Tibial nerve (tissue), 4 donors: Measurements from ENCODE around the gene INPP4B. TPM values are rescaled to one million over a fixed set of nuclear protein-coding genes. Genes with fewer than 3 reads are reported as not detected.

Experiments
- DNase-seq, 2 donors: peaks; one replicate each; pipeline ENCODE4 v3.0.0-alpha.2; 2019; ENCODE audit warnings: low spot score in 2 of 2
- H3K27ac ChIP-seq, 4 donors: fragments of 200-600 bp; sonication (generic) in 3 of 4; one replicate each; pipeline ENCODE4 v1.5.1; 2017 to 2019; ENCODE audit warnings: mild to moderate bottlenecking in 1 of 4
- H3K27me3 ChIP-seq, 2 donors: fragments of 200-600 bp; sonication (generic) in 1 of 2; one replicate each; pipeline versions ENCODE4 v1.5.1 to v1.6.0; 2017 to 2019
- H3K36me3 ChIP-seq, 3 donors: fragments of 200-600 bp; sonication (generic); one replicate each; pipeline ENCODE4 v1.5.1; 2018 to 2019
- H3K4me1 ChIP-seq, 4 donors: fragments of 200-600 bp; sonication (generic) in 3 of 4; one replicate each; pipeline ENCODE4 v1.5.1; 2017 to 2019
- H3K4me3 ChIP-seq, 4 donors: fragments of 200-600 bp; sonication (generic) in 3 of 4; one replicate each; pipeline ENCODE4 v1.5.1; 2017 to 2019; ENCODE audit warnings: mild to moderate bottlenecking in 1 of 4, moderate library complexity in 1 of 4
- H3K9me3 ChIP-seq, 4 donors: fragments of 200-600 bp; sonication (generic) in 3 of 4; one replicate each; pipeline ENCODE4 v1.5.1; 2017 to 2019
- EP300 ChIP-seq, 2 donors: sonication (generic); formaldehyde crosslinking; IDR thresholded peaks; one replicate each; pipeline ENCODE4 v1.6.1; 2017; ENCODE audit warnings: antibody characterized with exemption in 2 of 2, mild to moderate bottlenecking in 1 of 2
- POLR2A ChIP-seq, 2 donors: fragments of 450-650 bp; IDR thresholded peaks; one replicate each; pipeline ENCODE4 v1.6.1; 2017; ENCODE audit warnings: antibody characterized with exemption in 2 of 2, mild to moderate bottlenecking in 2 of 2, moderate library complexity in 2 of 2
- WGBS, 2 donors: methylation state at CpG; one replicate each; pipeline ENCODE4 v1.1.5; 2018; 5-methylcytosine and 5-hydroxymethylcytosine counted together
- total RNA-seq, 4 donors: library from RNA; depleted of rRNA; stranded (reverse); fragments of >200 nt; gene quantifications; one replicate each; pipeline ENCODE4 v1.1.0, GENCODE V29; 2016
- TF ChIP-seq, protein P1 (sequence below), 5 experiments: fragments of 200-600 bp in 3 of 5; fragments of 450-650 bp in 2 of 5; sonication (generic) in 3 of 5; IDR thresholded peaks; one replicate each; pipeline ENCODE4 v1.5.1; 2016 to 2019; ENCODE audit warnings: antibody characterized with exemption in 5 of 5, mild to moderate bottlenecking in 3 of 5, moderate library complexity in 2 of 5

INPP4B gene
- total RNA-seq, 4 donors from 2014 or later: 16.3 to 32.4 (median 24.8) TPM

DNA sequence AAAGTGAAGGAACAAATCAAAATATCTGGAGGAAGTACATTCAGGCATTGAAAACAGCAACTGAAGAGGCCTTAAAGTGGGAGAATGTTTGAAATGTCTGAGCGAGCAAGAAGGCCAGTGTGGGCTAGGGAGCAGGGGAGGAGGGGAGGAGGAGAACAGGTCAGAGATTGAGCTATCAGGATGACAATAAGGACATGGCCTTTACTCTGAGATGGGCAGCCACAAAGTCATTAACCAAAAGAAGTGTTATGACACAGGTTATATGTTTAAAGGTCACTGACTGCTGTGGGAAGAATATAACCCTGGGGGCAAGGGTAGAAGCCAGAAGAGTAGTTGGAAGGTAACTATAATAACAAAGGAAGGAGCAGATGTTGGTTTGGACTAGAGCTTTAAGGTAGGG is 315.4 kb downstream of the INPP4B start:
- TF ChIP-seq POLR2A (IDR thresholded peaks at IDR 0.05) (no peak), EP300 (IDR thresholded peaks at IDR 0.05) (no peak)
- TF ChIP-seq, protein P1, sequence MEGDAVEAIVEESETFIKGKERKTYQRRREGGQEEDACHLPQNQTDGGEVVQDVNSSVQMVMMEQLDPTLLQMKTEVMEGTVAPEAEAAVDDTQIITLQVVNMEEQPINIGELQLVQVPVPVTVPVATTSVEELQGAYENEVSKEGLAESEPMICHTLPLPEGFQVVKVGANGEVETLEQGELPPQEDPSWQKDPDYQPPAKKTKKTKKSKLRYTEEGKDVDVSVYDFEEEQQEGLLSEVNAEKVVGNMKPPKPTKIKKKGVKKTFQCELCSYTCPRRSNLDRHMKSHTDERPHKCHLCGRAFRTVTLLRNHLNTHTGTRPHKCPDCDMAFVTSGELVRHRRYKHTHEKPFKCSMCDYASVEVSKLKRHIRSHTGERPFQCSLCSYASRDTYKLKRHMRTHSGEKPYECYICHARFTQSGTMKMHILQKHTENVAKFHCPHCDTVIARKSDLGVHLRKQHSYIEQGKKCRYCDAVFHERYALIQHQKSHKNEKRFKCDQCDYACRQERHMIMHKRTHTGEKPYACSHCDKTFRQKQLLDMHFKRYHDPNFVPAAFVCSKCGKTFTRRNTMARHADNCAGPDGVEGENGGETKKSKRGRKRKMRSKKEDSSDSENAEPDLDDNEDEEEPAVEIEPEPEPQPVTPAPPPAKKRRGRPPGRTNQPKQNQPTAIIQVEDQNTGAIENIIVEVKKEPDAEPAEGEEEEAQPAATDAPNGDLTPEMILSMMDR (IDR thresholded peaks at IDR 0.05): no peak
- Histone ChIP-seq H3K9me3 (no peaks in the 10 kb centered on the region), H3K4me1 (no peaks in the 10 kb centered on the region), H3K36me3 (no peaks in the 10 kb centered on the region), H3K4me3 (no peak overlapping the region), H3K27me3 (no peaks in the 10 kb centered on the region), H3K27ac (no peak overlapping the region)
- DNase-seq: no peak
- WGBS, 2 donors: 67 to 71% methylated on average over 1 of the region's 1 CpG

GRCh38 chr4:142528433-142528832 is 317.7 kb downstream of the INPP4B start:
- 61 to 67% methylated on average over 1 of the region's 1 CpG for WGBS, 2 donors

GRCh38 chr4:142523111-142523510 is 323.0 kb downstream of the INPP4B start:
- Histone ChIP-seq H3K4me3 (no peak overlapping the region), H3K9me3 (no peaks in the 10 kb centered on the region), H3K36me3 (no peaks in the 10 kb centered on the region), H3K27ac (no peak overlapping the region), H3K4me1 (no peaks in the 10 kb centered on the region), H3K27me3 (no peaks in the 10 kb centered on the region)
- TF ChIP-seq EP300 (IDR thresholded peaks at IDR 0.05): no peak
- 83 to 86% methylated on average over 3 of the region's 3 CpGs for WGBS, 2 donors
- DNase-seq: no peak

More at GRCh38 chr4:142528433-142528832, 317.7 kb downstream of the INPP4B start:
- H3K36me3 ChIP-seq: no peaks in the 10 kb centered on the region
- no peaks in the 10 kb centered on the region for H3K27me3 ChIP-seq
- no peaks in the 10 kb centered on the region for H3K9me3 ChIP-seq
- TF ChIP-seq POLR2A (IDR thresholded peaks at IDR 0.05) (no peak), EP300 (IDR thresholded peaks at IDR 0.05) (no peak)
- TF ChIP-seq, protein P1 (IDR thresholded peaks at IDR 0.05): no peak
- H3K27ac ChIP-seq: no peak overlapping the region
- no peak overlapping the region for H3K4me3 ChIP-seq
- no peak for DNase-seq
- H3K4me1 ChIP-seq: no peaks in the 10 kb centered on the region

DNA sequence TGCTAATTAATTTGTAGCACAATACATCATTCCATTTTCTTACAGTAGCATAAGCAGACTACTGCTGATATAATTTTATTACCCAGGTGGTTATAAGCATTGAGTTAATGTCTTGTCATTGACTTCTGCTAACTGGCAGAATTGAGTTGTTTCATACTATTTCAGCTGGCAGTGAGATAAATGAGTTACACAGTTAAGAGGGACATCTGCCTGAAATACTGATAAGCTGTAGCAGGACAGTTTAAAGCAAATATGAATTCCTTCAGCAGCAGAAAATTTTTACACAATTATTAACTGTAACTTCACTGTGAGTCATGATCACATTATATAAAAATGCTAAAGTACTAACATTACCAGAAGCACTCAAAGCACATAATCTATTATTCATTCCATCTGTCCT is 326.8 kb downstream of the INPP4B start:
- no peak overlapping the region for H3K4me3 ChIP-seq
- H3K4me1 ChIP-seq: peaks cover 0 to 13% (median 0%) of the 10 kb centered on the region in 4 donors
- H3K27me3 ChIP-seq: no peaks in the 10 kb centered on the region
- no peak for DNase-seq
- no peaks in the 10 kb centered on the region for H3K36me3 ChIP-seq
- H3K9me3 ChIP-seq: no peaks in the 10 kb centered on the region
- no peak overlapping the region for H3K27ac ChIP-seq
- TF ChIP-seq, protein P1 (IDR thresholded peaks at IDR 0.05): no peak
- TF ChIP-seq EP300 (IDR thresholded peaks at IDR 0.05) (no peak), POLR2A (IDR thresholded peaks at IDR 0.05) (no peak)

DNA sequence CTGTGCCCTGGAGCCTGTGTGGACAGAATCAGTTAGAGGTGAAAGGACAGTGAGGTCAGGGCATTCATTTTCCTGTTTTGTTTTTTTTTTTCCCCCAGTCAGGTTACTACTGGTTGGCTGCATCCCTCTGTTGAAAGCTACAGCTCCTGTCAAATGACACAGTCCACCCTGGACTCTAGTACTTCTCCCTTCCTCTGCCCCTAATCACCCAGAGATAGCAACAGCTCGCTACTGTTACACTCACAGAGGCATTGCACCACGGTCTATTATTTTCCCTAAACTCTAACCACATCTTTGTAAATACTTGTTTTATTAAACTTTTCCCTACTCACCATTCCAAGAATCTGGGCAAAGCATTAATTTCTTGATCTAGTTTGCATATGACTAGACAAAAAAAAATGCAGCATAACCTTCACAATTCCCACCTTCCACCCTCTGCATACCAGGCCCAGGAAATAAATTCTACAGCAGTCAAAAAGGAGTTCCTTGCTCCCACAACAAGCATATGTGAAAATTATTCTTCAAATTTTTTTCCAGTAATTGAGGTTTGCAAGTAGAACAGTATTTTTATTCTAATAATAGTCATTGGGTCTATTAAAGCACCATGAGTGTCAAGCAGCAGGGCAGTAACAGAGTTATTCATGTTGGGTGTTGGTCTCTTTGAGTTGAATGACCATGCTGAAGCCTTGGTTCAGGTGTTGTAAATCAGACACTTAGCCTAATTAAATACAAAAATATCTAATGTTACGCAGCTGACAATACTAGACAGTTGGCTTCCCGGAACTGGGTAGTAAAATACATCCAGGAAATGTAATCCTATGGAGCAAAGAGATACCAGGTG is 329.2 kb downstream of the INPP4B start:
- WGBS, 2 donors: 74 to 77% methylated on average over 4 of the region's 4 CpGs
- TF ChIP-seq, protein P1 (IDR thresholded peaks at IDR 0.05): no peak
- no peak for TF ChIP-seq EP300 (IDR thresholded peaks at IDR 0.05)
- TF ChIP-seq POLR2A (IDR thresholded peaks at IDR 0.05): no peak
- H3K27ac ChIP-seq: no peak overlapping the region
- H3K9me3 ChIP-seq: no peaks in the 10 kb centered on the region
- no peak overlapping the region for H3K4me3 ChIP-seq
- DNase-seq: no peak
- H3K36me3 ChIP-seq: no peaks in the 10 kb centered on the region
- H3K4me1 ChIP-seq: peaks cover 0 to 13% (median 0%) of the 10 kb centered on the region in 4 donors
- H3K27me3 ChIP-seq: no peaks in the 10 kb centered on the region
